Measurements from ENCODE around the gene SCARB1. TPM values are rescaled to one million over a fixed set of nuclear protein-coding genes. Genes with fewer than 3 reads are reported as not detected.
A peak's percentile ranks its signal among the peaks of the same experiment; 100 is the strongest.

Gene SCARB1
- total RNA-seq, 1 donor from 2014 or later, result 21.5 TPM

- no peak for DNase-seq (ENCODE audit: low spot score, unreplicated experiment)
- Mint-ChIP-seq H3K27me3 (peaks cover 12% of the 10 kb centered on the region), H3K9me3 (ENCODE audit: low read depth) (peaks cover 5% of the 10 kb centered on the region), H3K36me3 (ENCODE audit: insufficient read depth) (no peaks in the 10 kb centered on the region), H3K27ac (no peak overlapping the region), H3K4me1 (ENCODE audit: low read depth) (peaks cover 7% of the 10 kb centered on the region), H3K4me3 (ENCODE audit: low read depth) (no peak overlapping the region)
- TF ChIP-seq CTCF (IDR thresholded peaks at IDR 0.05; ENCODE audit: unreplicated experiment), result no peak
These were observed 98.6 kb downstream of the SCARB1 start for GRCh38 chr12:124764870-124765580.

- TF ChIP-seq CTCF (IDR thresholded peaks at IDR 0.05; ENCODE audit: unreplicated experiment), result peak; percentile 61
- peaks cover 18% of the 10 kb centered on the region for H3K27me3 Mint-ChIP-seq
- no peaks in the 10 kb centered on the region for H3K36me3 Mint-ChIP-seq (ENCODE audit: insufficient read depth)
- no peak overlapping the region for H3K27ac Mint-ChIP-seq
- peaks cover 7% of the 10 kb centered on the region for H3K4me1 Mint-ChIP-seq (ENCODE audit: low read depth)
- H3K4me3 Mint-ChIP-seq (ENCODE audit: low read depth), result no peak overlapping the region
- peaks cover 5% of the 10 kb centered on the region for H3K9me3 Mint-ChIP-seq (ENCODE audit: low read depth)
- no peak for DNase-seq (ENCODE audit: low spot score, unreplicated experiment)
These were observed 99.2 kb downstream of the SCARB1 start for GRCh38 chr12:124764451-124764850.

GRCh38 chr12:124763594-124763979, 100.1 kb downstream of the SCARB1 start:
- no peak overlapping the region for H3K27ac Mint-ChIP-seq
- no peak overlapping the region for H3K4me3 Mint-ChIP-seq (ENCODE audit: low read depth)
- H3K27me3 Mint-ChIP-seq, result peaks cover 27% of the 10 kb centered on the region
- no peak for DNase-seq (ENCODE audit: low spot score, unreplicated experiment)
- H3K9me3 Mint-ChIP-seq (ENCODE audit: low read depth), result peaks cover 5% of the 10 kb centered on the region
- TF ChIP-seq CTCF (IDR thresholded peaks at IDR 0.05; ENCODE audit: unreplicated experiment), result no peak
- peaks cover 5% of the 10 kb centered on the region for H3K4me1 Mint-ChIP-seq (ENCODE audit: low read depth)
- H3K36me3 Mint-ChIP-seq (ENCODE audit: insufficient read depth), result no peaks in the 10 kb centered on the region

GRCh38 chr12:124762791-124763593, 100.7 kb downstream of the SCARB1 start:
- DNase-seq (ENCODE audit: low spot score, unreplicated experiment), result no peak
- Mint-ChIP-seq H3K4me1 (ENCODE audit: low read depth) (peaks cover 5% of the 10 kb centered on the region), H3K27ac (no peak overlapping the region), H3K27me3 (peaks cover 29% of the 10 kb centered on the region), H3K36me3 (ENCODE audit: insufficient read depth) (no peaks in the 10 kb centered on the region), H3K4me3 (ENCODE audit: low read depth) (no peak overlapping the region), H3K9me3 (ENCODE audit: low read depth) (peaks cover 5% of the 10 kb centered on the region)
- TF ChIP-seq CTCF (IDR thresholded peaks at IDR 0.05; ENCODE audit: unreplicated experiment), result no peak

GRCh38 chr12:124762384-124762783, 101.3 kb downstream of the SCARB1 start:
- no peak for DNase-seq (ENCODE audit: low spot score, unreplicated experiment)
- no peak for TF ChIP-seq CTCF (IDR thresholded peaks at IDR 0.05; ENCODE audit: unreplicated experiment)
- Mint-ChIP-seq H3K4me3 (ENCODE audit: low read depth) (no peak overlapping the region), H3K27me3 (peaks cover 34% of the 10 kb centered on the region), H3K9me3 (ENCODE audit: low read depth) (peaks cover 9% of the 10 kb centered on the region), H3K27ac (no peak overlapping the region), H3K4me1 (ENCODE audit: low read depth) (peaks cover 5% of the 10 kb centered on the region), H3K36me3 (ENCODE audit: insufficient read depth) (no peaks in the 10 kb centered on the region)

All from progenitor cell of endocrine pancreas (in vitro differentiated cells).